H9 (cell line): ENCODE results near the gene TMEM141. TPM values are rescaled to one million over a fixed set of nuclear protein-coding genes. Genes with fewer than 3 reads are reported as not detected.

Experiments used
- DNase-seq: peaks from one replicate; pipeline ENCODE4 v3.0.0-alpha.2; 2017
- H2AFZ ChIP-seq: one replicate; pipeline ENCODE4 v1.6.1; 2013; ENCODE audit warnings: mild to moderate bottlenecking, low read length, control low read depth, moderate library complexity
- H2AK5ac ChIP-seq: 2 replicates; pipeline ENCODE4 v1.6.1; 2013; ENCODE audit warnings: low read length, control low read depth, mixed read lengths; ENCODE audit not compliant: insufficient read length
- H2BK120ac ChIP-seq: one replicate; pipeline ENCODE4 v1.6.1; 2013; ENCODE audit warnings: low read depth, mild to moderate bottlenecking, low read length, control low read depth, inconsistent platforms; ENCODE audit not compliant: poor library complexity, severe bottlenecking
- H2BK12ac ChIP-seq: 2 replicates; pipeline ENCODE4 v1.6.1; 2013; ENCODE audit warnings: low read length, control low read depth, mixed read lengths, low read depth; ENCODE audit not compliant: insufficient read length
- H2BK15ac ChIP-seq: 2 replicates; pipeline ENCODE4 v1.6.1; 2013; ENCODE audit warnings: low read depth, low read length, control low read depth
- H2BK20ac ChIP-seq: one replicate; pipeline ENCODE4 v1.6.1; 2013; ENCODE audit warnings: low read depth, mild to moderate bottlenecking, low read length, control low read depth, inconsistent platforms; ENCODE audit not compliant: poor library complexity, severe bottlenecking
- H2BK5ac ChIP-seq: 2 replicates; pipeline ENCODE4 v1.6.1; 2013; ENCODE audit warnings: low read length, control low read depth, mixed read lengths; ENCODE audit not compliant: insufficient read length
- H3K14ac ChIP-seq: 2 replicates; pipeline ENCODE4 v1.6.1; 2013; ENCODE audit warnings: low read length, control low read depth; ENCODE audit not compliant: insufficient read depth
- H3K18ac ChIP-seq: 2 replicates; pipeline ENCODE4 v1.6.1; 2013; ENCODE audit warnings: low read depth, mild to moderate bottlenecking, mixed read lengths, low read length, control low read depth; ENCODE audit not compliant: insufficient read length
- H3K23ac ChIP-seq: 2 replicates; pipeline ENCODE4 v1.6.1; 2013; ENCODE audit warnings: low read length, control low read depth, mixed read lengths, low read depth; ENCODE audit not compliant: insufficient read length
- H3K23me2 ChIP-seq: 2 replicates; pipeline ENCODE4 v1.6.1; 2013; ENCODE audit warnings: low read depth, mild to moderate bottlenecking, mixed read lengths, low read length, control low read depth; ENCODE audit not compliant: insufficient read length, poor library complexity, severe bottlenecking
- H3K27ac ChIP-seq: 2 replicates; pipeline ENCODE4 v1.5.1; 2013; ENCODE audit warnings: low read length, control low read depth, mixed read lengths, low read depth; ENCODE audit not compliant: insufficient read length
- H3K27me3 ChIP-seq: 2 replicates; pipeline ENCODE4 v1.6.1; 2013; ENCODE audit warnings: low read length, control low read depth, inconsistent platforms; ENCODE audit not compliant: insufficient read depth
- H3K4ac ChIP-seq: 2 replicates; pipeline ENCODE4 v1.6.1; 2013; ENCODE audit warnings: low read depth, mild to moderate bottlenecking, control low read depth, inconsistent platforms, low read length, moderate library complexity
- H3K4me1 ChIP-seq: 2 replicates; pipeline ENCODE4 v1.6.1; 2013; ENCODE audit warnings: low read length, control low read depth, inconsistent platforms; ENCODE audit not compliant: insufficient read depth
- H3K4me2 ChIP-seq: 2 replicates; pipeline ENCODE4 v1.6.1; 2013; ENCODE audit warnings: low read length, control low read depth, mixed read lengths; ENCODE audit not compliant: insufficient read length, insufficient read depth
- H3K56ac ChIP-seq: 2 replicates; pipeline ENCODE4 v1.6.1; 2013; ENCODE audit warnings: low read depth, mild to moderate bottlenecking, mixed read lengths, low read length, control low read depth; ENCODE audit not compliant: insufficient read length
- H3K79me1 ChIP-seq: 2 replicates; pipeline ENCODE4 v1.6.1; 2013; ENCODE audit warnings: low read depth, mild to moderate bottlenecking, moderate library complexity, low read length, control low read depth, inconsistent platforms; ENCODE audit not compliant: insufficient read depth, poor library complexity, severe bottlenecking
- H3K79me2 ChIP-seq: 2 replicates; pipeline ENCODE4 v1.6.1; 2013; ENCODE audit warnings: low read length, control low read depth, inconsistent platforms; ENCODE audit not compliant: insufficient read depth
- H3K9ac ChIP-seq: 2 replicates; pipeline ENCODE4 v1.6.1; 2013; ENCODE audit warnings: low read length, control low read depth, mixed read lengths; ENCODE audit not compliant: insufficient read length; ENCODE audit errors: extremely low read depth
- H3K9me3 ChIP-seq: one replicate; pipeline ENCODE4 v1.6.1; 2013; ENCODE audit warnings: low read depth, low read length, inconsistent platforms; ENCODE audit not compliant: control insufficient read depth
- H3T11ph ChIP-seq: one replicate; pipeline ENCODE4 v1.6.1; 2013; ENCODE audit warnings: mild to moderate bottlenecking, low read length, control low read depth, inconsistent platforms
- H4K20me1 ChIP-seq: one replicate; pipeline ENCODE4 v1.6.1; 2013; ENCODE audit not compliant: control insufficient read depth, insufficient read length, insufficient read depth
- H4K5ac ChIP-seq: 2 replicates; pipeline ENCODE4 v1.6.1; 2013; ENCODE audit warnings: low read depth, mild to moderate bottlenecking, mixed read lengths, low read length, control low read depth; ENCODE audit not compliant: insufficient read length
- H4K8ac ChIP-seq: replicated peaks from 2 replicates; pipeline ENCODE4 v1.6.1; 2013; ENCODE audit warnings: low read length, control low read depth, mixed read lengths, low read depth; ENCODE audit not compliant: insufficient read length
- H4K91ac ChIP-seq: 2 replicates; pipeline ENCODE4 v1.6.1; 2013; ENCODE audit warnings: low read depth, mild to moderate bottlenecking, moderate library complexity, mixed read lengths, low read length, control low read depth; ENCODE audit not compliant: insufficient read length
- H3K27ac Mint-ChIP-seq, 3 experiments: 2 replicates in 2 of 3; 3 replicates in 1 of 3; pipeline ENCODE4 v1.8.0; 2020 to 2021; ENCODE audit warnings: mixed read lengths in 3 of 3, mild to moderate bottlenecking in 1 of 3, moderate library complexity in 1 of 3
- H3K27me3 Mint-ChIP-seq: 2 replicates; pipeline ENCODE4 v1.8.0; 2021; ENCODE audit warnings: low read depth, mild to moderate bottlenecking, moderate library complexity, mixed read lengths
- H3K36me3 Mint-ChIP-seq, 3 experiments: 2 replicates in 2 of 3; 3 replicates in 1 of 3; pipeline ENCODE4 v1.8.0; 2020 to 2021; ENCODE audit warnings: low read depth in 3 of 3, mixed read lengths in 3 of 3; ENCODE audit not compliant: insufficient read depth in 1 of 3
- H3K4me1 Mint-ChIP-seq, 2 experiments: 2 replicates each; pipeline ENCODE4 v1.8.0; 2020; ENCODE audit warnings: mixed read lengths in 2 of 2
- H3K4me3 Mint-ChIP-seq, 2 experiments: 2 replicates in 1 of 2; 3 replicates in 1 of 2; pipeline ENCODE4 v1.8.0; 2020 to 2021; ENCODE audit warnings: mild to moderate bottlenecking in 2 of 2, mixed read lengths in 2 of 2, moderate library complexity in 1 of 2
- H3K9me3 Mint-ChIP-seq, 2 experiments: 2 replicates in 1 of 2; 3 replicates in 1 of 2; pipeline ENCODE4 v1.8.0; 2020; ENCODE audit warnings: mild to moderate bottlenecking in 2 of 2, mixed read lengths in 2 of 2, moderate library complexity in 1 of 2
- CTCF ChIP-seq: fragments of 200-600 bp; sonication (generic); conservative IDR thresholded peaks from 3 replicates; pipeline ENCODE4 v1.8.0; 2021; ENCODE audit warnings: antibody characterized with exemption, mild to moderate bottlenecking
- WGBS: extraction: QIAGEN DNeasy Blood & Tissue Kit; methylation state at CpG from one replicate; pipeline ENCODE4 v1.1.7; 2013; ENCODE audit warnings: missing lambda C conversion rate, low lambda C conversion rate, mixed read lengths; ENCODE audit not compliant: insufficient read length; ENCODE audit errors: extremely low coverage; 5-methylcytosine and 5-hydroxymethylcytosine counted together
- total RNA-seq: library from RNA; stranded (reverse); gene quantifications from 2 replicates; pipeline ENCODE4 v1.2.1, GENCODE V29; 2021

The TMEM141 gene
- total RNA-seq, 1 experiment from 2014 or later, result 55.2 TPM

GRCh38 chr9:136754059-136754572 is 37.0 kb upstream of the TMEM141 start:
- H2BK20ac ChIP-seq, result no peak overlapping the region
- H4K5ac ChIP-seq, result no peak overlapping the region
- H3K79me2 ChIP-seq, result no peaks in the 10 kb centered on the region
- H3K9me3 ChIP-seq, result no peaks in the 10 kb centered on the region
- H3K23ac ChIP-seq, result no peak overlapping the region
- Mint-ChIP-seq H3K27me3 (peaks cover 20% of the 10 kb centered on the region), H3K9me3 (peaks cover 20 to 22% of the 10 kb centered on the region in 2 experiments), H3K4me1 (peaks cover 0 to 3% of the 10 kb centered on the region in 2 experiments; a peak in 1 of 4 replicates), H3K27ac (no peak overlapping the region), H3K36me3 (peaks cover 2 to 15% (median 2%) of the 10 kb centered on the region in 3 experiments; a peak in 6 of 7 replicates), H3K4me3 (no peak overlapping the region)
- H3K18ac ChIP-seq, result no peak overlapping the region
- no peaks in the 10 kb centered on the region for H3K4me1 ChIP-seq
- H3K79me1 ChIP-seq, result no peaks in the 10 kb centered on the region
- DNase-seq, result no peak
- H3K27ac ChIP-seq, result no peak overlapping the region
- H4K8ac ChIP-seq, result no peak overlapping the region
- no peak overlapping the region for H2AFZ ChIP-seq
- no peak overlapping the region for H2BK12ac ChIP-seq
- H3K9ac ChIP-seq, result no peak overlapping the region
- H4K20me1 ChIP-seq, result no peaks in the 10 kb centered on the region
- H2AK5ac ChIP-seq, result no peak overlapping the region
- H3K4ac ChIP-seq, result no peak overlapping the region
- H3K23me2 ChIP-seq, result no peaks in the 10 kb centered on the region
- no peak overlapping the region for H4K91ac ChIP-seq
- no CpG with 5 or more reads among the region's 17 CpGs for WGBS
- H2BK15ac ChIP-seq, result no peak overlapping the region
- H2BK120ac ChIP-seq, result no peak overlapping the region
- TF ChIP-seq CTCF, result no peak
- H3K27me3 ChIP-seq, result no peaks in the 10 kb centered on the region
- H2BK5ac ChIP-seq, result no peak overlapping the region
- H3K14ac ChIP-seq, result no peak overlapping the region; the same call in 1 of the 2 replicates
- H3T11ph ChIP-seq, result no peak overlapping the region
- H3K4me2 ChIP-seq, result no peak overlapping the region
- no peak overlapping the region for H3K56ac ChIP-seq
